HepG2 (cell line): ENCODE results near the gene SLC26A2. TPM values are rescaled to one million over a fixed set of nuclear protein-coding genes. Genes with fewer than 3 reads are reported as not detected.
A peak's percentile ranks its signal among the peaks of the same experiment; 100 is the strongest.

Experiments used
- ATAC-seq: fragments of 200-7000 bp; cut with Tn5 transposase; 3 replicates; pipeline ENCODE4 v1.9.1; 2020; ENCODE audit warnings: mild to moderate bottlenecking, moderate library complexity
- BruUV-seq: library from RNA; stranded (reverse); fragments of 400-500 nt; replicated peaks from 2 replicates; lab custom pipeline; 2021; lab: Mats Ljungman, UMichigan
- CTCF ChIA-PET: fragments of 300-600 bp; formaldehyde crosslinking; extraction: SDS; loops from one replicate; lab custom pipeline; 2021; ENCODE audit warnings: low total read pairs, inconsistent platforms, low intra/inter-chr PET ratio; lab: Yijun Ruan, JAX
- POLR2A ChIA-PET: fragments of 350-600 bp; sonication (Branson Sonifier 250); formaldehyde crosslinking; loops from one replicate; lab custom pipeline; 2020; ENCODE audit warnings: antibody characterized with exemption, inconsistent platforms; lab: Yijun Ruan, JAX
- DNase-seq: peaks from one replicate; pipeline ENCODE4 v3.0.0-alpha.2; 2015; ENCODE audit warnings: low spot score
- FAIRE-seq: peaks from 3 replicates; lab custom pipeline; 2011; peaks lifted over from hg19 to GRCh38; lab: Jason Lieb, UNC
- H2AFZ ChIP-seq: one replicate; pipeline ENCODE4 v1.6.1; 2011; ENCODE audit warnings: low read length, inconsistent platforms
- H3K27ac ChIP-seq: fragments of 300-600 bp; 3 replicates; pipeline ENCODE4 v1.8.0; 2011; ENCODE audit warnings: mixed run types, mild to moderate bottlenecking, mixed read lengths, low read length, inconsistent platforms; ENCODE audit not compliant: insufficient read depth; ENCODE audit errors: extremely low read length
- H3K27me3 ChIP-seq, 2 experiments: fragments of 200-600 bp in 1 of 2; 2 replicates in 1 of 2; 3 replicates in 1 of 2; pipeline versions ENCODE4 v1.6.0 to v1.8.0; 2011; ENCODE audit warnings: low read length in 2 of 2, mild to moderate bottlenecking in 2 of 2, moderate library complexity in 2 of 2, inconsistent platforms in 1 of 2; ENCODE audit not compliant: insufficient read depth in 2 of 2, control insufficient read depth in 1 of 2
- H3K36me3 ChIP-seq, 2 experiments: fragments of 200-600 bp in 1 of 2; replicated peaks in 1 of 2; 2 replicates in 1 of 2; 3 replicates in 1 of 2; pipeline versions ENCODE4 v1.5.1 to v1.8.0; 2011; ENCODE audit warnings: low read length in 2 of 2, inconsistent platforms in 1 of 2; ENCODE audit not compliant: insufficient read depth in 2 of 2, control insufficient read depth in 1 of 2
- H3K4me1 ChIP-seq: 2 replicates; pipeline ENCODE4 v1.5.1; 2012; ENCODE audit warnings: low read length, inconsistent platforms; ENCODE audit not compliant: insufficient read depth
- H3K4me2 ChIP-seq: 2 replicates; pipeline ENCODE4 v1.6.0; 2011; ENCODE audit warnings: low read depth, low read length, inconsistent platforms
- H3K4me3 ChIP-seq, 3 experiments: fragments of 200-600 bp in 1 of 3; sonication (generic), shearing (Covaris generic) in 1 of 3; replicated peaks in 1 of 3; 2 replicates each; pipeline ENCODE4 v1.5.1; 2011 to 2016; ENCODE audit warnings: low read length in 3 of 3, inconsistent platforms in 2 of 3, low read depth in 2 of 3, mild to moderate bottlenecking in 2 of 3, control low read depth in 1 of 3, mixed read lengths in 1 of 3; ENCODE audit not compliant: insufficient read depth in 1 of 3
- H3K79me2 ChIP-seq: one replicate; pipeline ENCODE4 v1.6.1; 2011; ENCODE audit warnings: low read length, inconsistent platforms; ENCODE audit not compliant: insufficient read depth
- H3K9ac ChIP-seq: 2 replicates; pipeline ENCODE4 v1.6.0; 2011; ENCODE audit warnings: mild to moderate bottlenecking, low read depth, low read length, inconsistent platforms; ENCODE audit not compliant: insufficient read depth
- H3K9me3 ChIP-seq: 2 replicates; pipeline ENCODE4 v1.5.1; 2012; ENCODE audit warnings: mild to moderate bottlenecking, low read length
- H4K20me1 ChIP-seq: 2 replicates; pipeline ENCODE4 v1.6.0; 2011; ENCODE audit warnings: inconsistent platforms, mild to moderate bottlenecking, low read length, moderate library complexity; ENCODE audit not compliant: insufficient read depth
- DR1 ChIP-seq: sonication (generic); formaldehyde crosslinking; IDR thresholded peaks from 2 replicates; pipeline ENCODE4 v1.8.0; 2021; ENCODE audit warnings: mild to moderate bottlenecking, missing genetic modification reagents, inconsistent platforms
- KLF15 ChIP-seq: sonication (generic); formaldehyde crosslinking; IDR thresholded peaks from 2 replicates; pipeline ENCODE4 v1.8.1; 2023; ENCODE audit warnings: borderline replicate concordance, mild to moderate bottlenecking, inconsistent platforms, missing genetic modification reagents, mixed read lengths
- LCORL ChIP-seq, 2 experiments: fragments of 450-650 bp in 1 of 2; sonication (generic) in 1 of 2; formaldehyde crosslinking in 1 of 2; IDR thresholded peaks; 2 replicates each; pipeline versions ENCODE4 v1.5.0 to v1.6.1; 2017 to 2020; ENCODE audit warnings: antibody characterized with exemption in 1 of 2, missing genetic modification reagents in 1 of 2
- RFX5 ChIP-seq: IDR thresholded peaks from 2 replicates; pipeline ENCODE4 v1.6.1; 2011; ENCODE audit warnings: low read depth, low read length, improper control_type of control experiment
- ZFP90 ChIP-seq: sonication (generic); formaldehyde crosslinking; IDR thresholded peaks from 2 replicates; pipeline ENCODE4 v1.8.0; 2022; ENCODE audit warnings: missing genetic modification reagents, mild to moderate bottlenecking, inconsistent platforms, borderline replicate concordance
- WGBS: methylation state at CpG from one replicate; pipeline ENCODE4 v1.1.6; 2017; ENCODE audit warnings: low lambda C conversion rate; 5-methylcytosine and 5-hydroxymethylcytosine counted together
- in situ Hi-C: cut with HindIII; loops from 2 replicates; pipeline ENCODE4 v1.10.0; 2017; ENCODE audit warnings: low pct_unique_long_range_greater_than_20kb; ENCODE audit not compliant: extremely low pct_ligation_motif_present
- intact Hi-C: fragments of 100-400 bp; cut with micrococcal nuclease; formaldehyde crosslinking; loops from one replicate; pipeline ENCODE4 v1.10.0; 2022; ENCODE audit not compliant: unreplicated experiment
- polyA plus RNA-seq, 8 experiments: library from polyadenylated mRNA; depleted of rRNA in 3 of 8; stranded (reverse) in 7 of 8; unstranded in 1 of 8; fragments of >200 nt; fragmentation: Illumina TruSeq in 4 of 8; extraction: Trizol in 4 of 8; gene quantifications; 2 replicates each; pipeline versions ENCODE4 v1.2.1 to v1.2.3, GENCODE V29; 2011 to 2016; ENCODE audit warnings: low read depth in 4 of 8, missing spikeins in 1 of 8, mixed read lengths in 1 of 8; ENCODE audit not compliant: insufficient read depth in 1 of 8
- total RNA-seq, 5 experiments: library from RNA; depleted of rRNA; stranded (reverse); fragments of >200 nt; fragmentation: Illumina TruSeq; extraction: Trizol; gene quantifications; 2 replicates each; pipeline ENCODE4 v1.2.3, GENCODE V29; 2016; ENCODE audit warnings: low read depth in 1 of 5
- TF ChIP-seq, protein P1 (sequence below): sonication (generic); formaldehyde crosslinking; IDR thresholded peaks from 2 replicates; pipeline ENCODE4 v1.4.0; 2020; ENCODE audit warnings: mild to moderate bottlenecking, low read depth, missing genetic modification reagents
- TF ChIP-seq, protein P2 (sequence below): sonication (generic); formaldehyde crosslinking; IDR thresholded peaks from 2 replicates; pipeline ENCODE4 v1.4.0; 2020; ENCODE audit warnings: missing genetic modification reagents, low read depth, mild to moderate bottlenecking, borderline replicate concordance
- TF ChIP-seq, protein P3 (sequence below): sonication (generic); formaldehyde crosslinking; IDR thresholded peaks from 2 replicates; pipeline ENCODE4 v1.8.0; 2022; ENCODE audit warnings: mild to moderate bottlenecking, missing genetic modification reagents, borderline replicate concordance

Gene SLC26A2
- total and polyA plus RNA-seq, 2 of the 13 experiments (the other 11 are each of a cell fraction or from before 2014, with no cell fraction given): 2.2 to 7.9 TPM

DNA sequence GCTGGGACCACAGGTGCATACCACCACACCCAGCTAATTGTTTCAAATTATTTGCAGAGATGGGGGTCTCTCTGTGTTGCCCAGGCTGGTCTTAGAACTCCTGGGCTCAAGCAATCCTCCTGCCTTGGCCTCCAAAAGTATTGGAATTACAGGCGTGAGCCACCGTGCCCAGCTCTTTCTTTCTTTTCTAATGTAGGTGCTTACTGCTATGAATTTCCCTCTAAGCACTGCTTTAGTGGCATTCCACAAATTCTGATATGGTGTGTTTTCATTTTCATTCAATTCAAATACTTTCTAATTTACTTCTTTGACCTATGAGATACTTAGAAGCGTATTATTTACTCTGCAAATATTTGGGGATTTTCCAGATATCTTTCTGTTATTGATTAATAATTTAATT is 54.9 kb downstream of the SLC26A2 start:
- Histone ChIP-seq H3K79me2 (peaks cover 4% of the 10 kb centered on the region), H4K20me1 (no peaks in the 10 kb centered on the region), H3K4me3 (no peak overlapping the region), H3K27ac (no peak overlapping the region), H3K9me3 (peaks cover 8% of the 10 kb centered on the region; the same call in 1 of the 2 replicates), H3K9ac (no peak overlapping the region), H3K36me3 (peaks cover 36 to 87% of the 10 kb centered on the region in 2 experiments), H3K27me3 (no peaks in the 10 kb centered on the region), H3K4me1 (peaks cover 10% of the 10 kb centered on the region), H2AFZ (no peak overlapping the region), H3K4me2 (no peak overlapping the region)
- DNase-seq (no peak), ATAC-seq (no peak), FAIRE-seq (no peak)
- peak; percentile 99 for TF ChIP-seq ZFP90 (CRISPR knock-in tag)
- TF ChIP-seq, protein P1, sequence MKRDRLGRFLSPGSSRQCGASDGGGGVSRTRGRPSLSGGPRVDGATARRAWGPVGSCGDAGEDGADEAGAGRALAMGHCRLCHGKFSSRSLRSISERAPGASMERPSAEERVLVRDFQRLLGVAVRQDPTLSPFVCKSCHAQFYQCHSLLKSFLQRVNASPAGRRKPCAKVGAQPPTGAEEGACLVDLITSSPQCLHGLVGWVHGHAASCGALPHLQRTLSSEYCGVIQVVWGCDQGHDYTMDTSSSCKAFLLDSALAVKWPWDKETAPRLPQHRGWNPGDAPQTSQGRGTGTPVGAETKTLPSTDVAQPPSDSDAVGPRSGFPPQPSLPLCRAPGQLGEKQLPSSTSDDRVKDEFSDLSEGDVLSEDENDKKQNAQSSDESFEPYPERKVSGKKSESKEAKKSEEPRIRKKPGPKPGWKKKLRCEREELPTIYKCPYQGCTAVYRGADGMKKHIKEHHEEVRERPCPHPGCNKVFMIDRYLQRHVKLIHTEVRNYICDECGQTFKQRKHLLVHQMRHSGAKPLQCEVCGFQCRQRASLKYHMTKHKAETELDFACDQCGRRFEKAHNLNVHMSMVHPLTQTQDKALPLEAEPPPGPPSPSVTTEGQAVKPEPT (CRISPR knock-in tag): no peak
- TF ChIP-seq, protein P2, sequence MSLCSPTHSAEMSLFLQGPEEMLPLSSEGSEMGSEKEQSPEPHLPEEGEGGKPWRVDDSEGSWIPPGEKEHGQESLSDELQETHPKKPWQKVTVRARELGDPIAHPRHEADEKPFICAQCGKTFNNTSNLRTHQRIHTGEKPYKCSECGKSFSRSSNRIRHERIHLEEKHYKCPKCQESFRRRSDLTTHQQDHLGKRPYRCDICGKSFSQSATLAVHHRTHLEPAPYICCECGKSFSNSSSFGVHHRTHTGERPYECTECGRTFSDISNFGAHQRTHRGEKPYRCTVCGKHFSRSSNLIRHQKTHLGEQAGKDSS (CRISPR knock-in tag): no peak
- TF ChIP-seq KLF15 (CRISPR knock-in tag): no peak
- no peak for TF ChIP-seq LCORL (IDR thresholded peaks at IDR 0.05)
- no peak for TF ChIP-seq LCORL (CRISPR knock-in tag; IDR thresholded peaks at IDR 0.05)
- TF ChIP-seq RFX5: no peak
- TF ChIP-seq, protein P3, sequence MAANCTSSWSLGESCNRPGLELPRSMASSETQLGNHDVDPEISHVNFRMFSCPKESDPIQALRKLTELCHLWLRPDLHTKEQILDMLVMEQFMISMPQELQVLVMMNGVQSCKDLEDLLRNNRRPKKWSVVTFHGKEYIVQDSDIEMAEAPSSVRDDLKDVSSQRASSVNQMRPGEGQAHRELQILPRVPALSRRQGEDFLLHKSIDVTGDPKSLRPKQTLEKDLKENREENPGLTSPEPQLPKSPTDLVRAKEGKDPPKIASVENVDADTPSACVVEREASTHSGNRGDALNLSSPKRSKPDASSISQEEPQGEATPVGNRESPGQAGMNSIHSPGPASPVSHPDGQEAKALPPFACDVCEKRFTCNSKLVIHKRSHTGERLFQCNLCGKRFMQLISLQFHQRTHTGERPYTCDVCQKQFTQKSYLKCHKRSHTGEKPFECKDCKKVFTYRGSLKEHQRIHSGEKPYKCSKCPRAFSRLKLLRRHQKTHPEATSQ (CRISPR knock-in tag): no peak
- no peak for TF ChIP-seq DR1 (CRISPR knock-in tag)
- BruUV-seq: no TSS peak
- 97% methylated on average over 3 of the region's 3 CpGs for WGBS
- CTCF ChIA-PET: no interaction called here
- intact Hi-C loops: no loop called here
- in situ Hi-C loops: no loop called here
- POLR2A ChIA-PET: interaction anchor here (1.2 kb wide), 1 partner anchor 11 kb away, joined by 3 read pairs; no protein-coding TSS in a partner anchor
